Mesothelial cell of epicardium (in vitro differentiated cells): ENCODE data around the gene VWA8. TPM values are rescaled to one million over a fixed set of nuclear protein-coding genes. Genes with fewer than 3 reads are reported as not detected.

Experiments
- DNase-seq, 2 experiments: peaks; one replicate each; pipeline ENCODE4 v3.0.0; 2021; ENCODE audit warnings: low spot score in 2 of 2; ENCODE audit not compliant: unreplicated experiment in 2 of 2
- H3K27ac Mint-ChIP-seq: 2 replicates; pipeline ENCODE4 v1.8.0; 2021; ENCODE audit warnings: mixed read lengths
- H3K27me3 Mint-ChIP-seq: 2 replicates; pipeline ENCODE4 v1.8.0; 2021; ENCODE audit warnings: low read depth, mixed read lengths
- H3K36me3 Mint-ChIP-seq: 2 replicates; pipeline ENCODE4 v1.8.0; 2021; ENCODE audit warnings: mixed read lengths
- H3K4me1 Mint-ChIP-seq: 2 replicates; pipeline ENCODE4 v1.8.0; 2021; ENCODE audit warnings: mixed read lengths
- H3K4me3 Mint-ChIP-seq: 2 replicates; pipeline ENCODE4 v1.8.0; 2021; ENCODE audit warnings: mild to moderate bottlenecking, moderate library complexity, mixed read lengths
- H3K9me3 Mint-ChIP-seq: 2 replicates; pipeline ENCODE4 v1.8.0; 2021; ENCODE audit warnings: mixed read lengths
- total RNA-seq: library from RNA; stranded (reverse); gene quantifications from 3 replicates; pipeline ENCODE4 v1.2.1, GENCODE V29; 2021
- TF ChIP-seq, protein P1 (sequence below): fragments of 200-600 bp; sonication (generic); IDR thresholded peaks from one replicate; pipeline ENCODE4 v1.5.0; 2021; ENCODE audit warnings: antibody characterized with exemption; ENCODE audit not compliant: unreplicated experiment

Gene VWA8
- total RNA-seq, 1 donor from 2014 or later, result 20.0 TPM

DNA sequence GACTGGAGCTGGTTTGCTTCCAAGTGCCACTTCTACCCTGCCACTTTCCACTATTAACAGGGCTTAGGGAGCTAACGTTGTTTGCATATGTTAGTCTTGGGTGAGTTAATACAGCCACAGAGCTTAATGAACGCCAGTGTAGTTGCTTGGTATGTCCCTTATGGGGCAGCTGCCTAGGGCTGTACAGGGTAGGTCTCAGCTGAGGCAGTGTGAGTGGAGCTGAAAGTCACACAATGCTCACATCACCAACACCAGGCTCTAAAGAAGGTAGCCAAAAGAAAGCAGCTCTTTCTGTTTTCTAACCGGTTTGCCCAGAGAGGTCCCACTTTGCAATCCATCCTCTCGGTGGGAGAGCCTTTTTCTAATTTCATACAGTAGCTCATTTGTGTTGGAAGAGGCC lies 317.4 kb downstream of the VWA8 start:
- no peak for DNase-seq
- Mint-ChIP-seq H3K4me3 (no peak overlapping the region), H3K4me1 (peaks cover 73% of the 10 kb centered on the region), H3K9me3 (no peaks in the 10 kb centered on the region), H3K36me3 (peaks cover 1% of the 10 kb centered on the region), H3K27me3 (no peaks in the 10 kb centered on the region), H3K27ac (no peak overlapping the region)
- TF ChIP-seq, protein P1, sequence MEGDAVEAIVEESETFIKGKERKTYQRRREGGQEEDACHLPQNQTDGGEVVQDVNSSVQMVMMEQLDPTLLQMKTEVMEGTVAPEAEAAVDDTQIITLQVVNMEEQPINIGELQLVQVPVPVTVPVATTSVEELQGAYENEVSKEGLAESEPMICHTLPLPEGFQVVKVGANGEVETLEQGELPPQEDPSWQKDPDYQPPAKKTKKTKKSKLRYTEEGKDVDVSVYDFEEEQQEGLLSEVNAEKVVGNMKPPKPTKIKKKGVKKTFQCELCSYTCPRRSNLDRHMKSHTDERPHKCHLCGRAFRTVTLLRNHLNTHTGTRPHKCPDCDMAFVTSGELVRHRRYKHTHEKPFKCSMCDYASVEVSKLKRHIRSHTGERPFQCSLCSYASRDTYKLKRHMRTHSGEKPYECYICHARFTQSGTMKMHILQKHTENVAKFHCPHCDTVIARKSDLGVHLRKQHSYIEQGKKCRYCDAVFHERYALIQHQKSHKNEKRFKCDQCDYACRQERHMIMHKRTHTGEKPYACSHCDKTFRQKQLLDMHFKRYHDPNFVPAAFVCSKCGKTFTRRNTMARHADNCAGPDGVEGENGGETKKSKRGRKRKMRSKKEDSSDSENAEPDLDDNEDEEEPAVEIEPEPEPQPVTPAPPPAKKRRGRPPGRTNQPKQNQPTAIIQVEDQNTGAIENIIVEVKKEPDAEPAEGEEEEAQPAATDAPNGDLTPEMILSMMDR, result no peak

DNA sequence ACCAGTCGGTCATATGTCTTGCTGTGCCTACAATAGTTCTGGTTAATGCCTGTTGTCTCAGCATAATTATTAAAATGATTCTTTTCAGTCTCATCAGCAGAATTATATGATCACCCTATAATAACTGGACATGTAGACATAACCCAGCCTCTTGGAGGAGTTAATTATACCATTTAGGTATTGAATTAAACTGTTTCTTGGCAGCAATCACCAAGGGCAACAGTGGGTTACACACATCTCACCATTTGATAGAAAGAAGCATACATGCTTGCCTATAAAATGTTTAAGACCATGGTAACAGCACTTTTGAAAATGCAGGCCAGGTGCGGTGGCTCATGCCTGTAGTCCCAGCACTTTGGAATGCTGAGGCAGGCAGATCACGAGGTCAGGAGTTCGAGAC lies 318.9 kb downstream of the VWA8 start:
- DNase-seq, result no peak
- TF ChIP-seq, protein P1, result no peak
- H3K36me3 Mint-ChIP-seq, result peaks cover 1% of the 10 kb centered on the region
- peaks cover 62% of the 10 kb centered on the region for H3K4me1 Mint-ChIP-seq
- no peaks in the 10 kb centered on the region for H3K9me3 Mint-ChIP-seq
- no peak overlapping the region for H3K27ac Mint-ChIP-seq
- H3K4me3 Mint-ChIP-seq, result no peak overlapping the region
- no peaks in the 10 kb centered on the region for H3K27me3 Mint-ChIP-seq

DNA sequence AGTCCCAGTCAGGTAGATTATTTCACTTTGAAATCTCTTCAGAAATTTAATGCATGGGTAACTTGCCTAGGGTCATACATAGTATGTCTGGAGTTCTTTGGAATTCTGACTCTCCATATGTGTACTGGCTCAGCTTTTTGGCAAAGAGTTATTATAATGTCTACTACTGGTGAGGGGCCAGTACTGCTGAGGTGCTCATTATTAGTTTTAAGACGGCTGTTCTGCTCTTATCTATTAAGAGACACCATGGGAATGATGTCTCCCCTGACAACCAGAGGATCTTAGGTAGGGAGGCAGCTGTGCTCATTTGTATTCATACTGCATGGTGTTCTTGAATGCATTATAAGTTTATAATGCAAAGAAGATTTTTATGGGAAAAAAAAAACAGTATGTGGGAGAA lies 319.5 kb downstream of the VWA8 start:
- Mint-ChIP-seq H3K27me3 (no peaks in the 10 kb centered on the region), H3K36me3 (peaks cover 1% of the 10 kb centered on the region), H3K4me1 (peaks cover 59% of the 10 kb centered on the region), H3K4me3 (no peak overlapping the region), H3K9me3 (no peaks in the 10 kb centered on the region), H3K27ac (no peak overlapping the region)
- DNase-seq, result no peak
- TF ChIP-seq, protein P1, result no peak

DNA sequence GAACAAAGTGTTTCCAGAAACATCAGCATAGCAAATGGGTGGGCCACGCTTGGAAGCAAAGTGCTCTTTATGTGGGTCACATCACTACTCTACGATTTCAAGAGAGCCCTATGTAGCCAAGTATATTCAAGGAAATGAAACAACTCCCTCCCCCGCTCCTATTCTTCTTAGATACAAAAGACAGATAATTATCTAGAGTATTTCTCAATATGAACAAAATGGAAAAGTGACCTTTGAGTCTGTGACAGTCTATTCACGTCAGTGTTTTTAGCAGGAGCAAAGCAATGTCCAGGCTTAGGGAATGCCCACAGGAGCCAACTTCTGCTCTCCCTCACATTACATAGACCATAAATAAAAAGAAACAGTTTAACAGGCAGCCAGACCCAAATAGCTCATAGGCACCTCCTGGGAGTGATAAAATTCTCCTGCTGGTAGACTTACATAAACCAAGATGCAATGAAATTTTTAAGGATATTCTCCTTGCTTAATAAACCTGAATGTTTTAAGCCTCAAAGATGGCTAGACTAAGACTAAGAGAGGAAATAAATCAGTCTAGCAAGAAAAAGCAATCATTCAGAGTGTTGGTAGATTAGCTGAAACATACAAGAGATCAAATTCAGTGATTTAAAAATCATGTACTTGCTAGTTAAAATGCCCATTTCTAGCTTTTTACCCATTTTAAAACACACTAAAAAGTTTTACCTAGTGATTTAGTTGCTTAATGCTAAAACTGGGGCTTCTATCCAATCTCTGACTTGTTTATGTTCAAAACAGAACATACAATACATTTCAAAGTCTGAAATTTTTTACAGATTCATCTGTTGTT lies 320.7 kb downstream of the VWA8 start:
- no peaks in the 10 kb centered on the region for H3K27me3 Mint-ChIP-seq
- TF ChIP-seq, protein P1, result no peak
- no peak overlapping the region for H3K4me3 Mint-ChIP-seq
- DNase-seq, result no peak
- peaks cover 1% of the 10 kb centered on the region for H3K36me3 Mint-ChIP-seq
- peaks cover 59% of the 10 kb centered on the region for H3K4me1 Mint-ChIP-seq
- H3K9me3 Mint-ChIP-seq, result no peaks in the 10 kb centered on the region
- H3K27ac Mint-ChIP-seq, result peak overlapping the region; percentile 64

DNA sequence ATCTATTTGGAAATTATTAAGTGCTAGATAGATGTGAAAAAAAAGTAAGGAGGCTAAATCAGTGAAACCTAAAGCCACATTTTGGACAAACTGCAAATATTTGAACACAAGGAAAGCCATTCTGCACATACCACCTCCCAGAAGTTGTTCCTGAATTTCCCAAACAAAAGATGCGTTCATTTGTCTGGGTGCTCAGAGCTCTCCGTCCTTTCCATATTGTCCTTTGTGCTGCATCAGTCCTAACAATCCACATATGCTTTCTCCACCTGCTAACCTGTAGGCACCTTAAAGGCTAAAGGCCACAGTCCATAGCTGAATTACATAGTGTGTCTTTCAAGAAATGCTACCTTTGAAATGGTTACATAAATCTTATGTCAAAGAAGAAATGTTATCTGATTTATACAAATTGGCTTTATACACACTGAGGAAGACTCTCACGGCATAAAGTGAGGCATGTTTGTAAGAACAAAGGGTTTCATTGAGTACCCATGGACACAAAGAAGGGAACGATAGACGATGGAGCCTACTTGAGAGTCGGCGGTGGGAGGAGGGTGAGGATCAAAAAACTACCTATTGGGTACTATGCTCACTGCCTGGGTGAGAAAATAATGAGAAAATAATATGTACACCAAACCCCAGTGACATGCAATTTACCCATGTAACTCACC lies 321.5 kb downstream of the VWA8 start:
- Mint-ChIP-seq H3K4me3 (no peak overlapping the region), H3K36me3 (peaks cover 1% of the 10 kb centered on the region), H3K27ac (peak overlapping the region; percentile 18), H3K27me3 (no peaks in the 10 kb centered on the region), H3K9me3 (no peaks in the 10 kb centered on the region), H3K4me1 (peaks cover 56% of the 10 kb centered on the region)
- DNase-seq, result no peak
- TF ChIP-seq, protein P1, result no peak
